ENCODE measurements around the gene MED10.
"Not testable (repeated sequence)": the region's sequence is repeated elsewhere in the genome, so short reads cannot be mapped to it uniquely, and the experiment has no call there.

MED10 gene

DNA sequence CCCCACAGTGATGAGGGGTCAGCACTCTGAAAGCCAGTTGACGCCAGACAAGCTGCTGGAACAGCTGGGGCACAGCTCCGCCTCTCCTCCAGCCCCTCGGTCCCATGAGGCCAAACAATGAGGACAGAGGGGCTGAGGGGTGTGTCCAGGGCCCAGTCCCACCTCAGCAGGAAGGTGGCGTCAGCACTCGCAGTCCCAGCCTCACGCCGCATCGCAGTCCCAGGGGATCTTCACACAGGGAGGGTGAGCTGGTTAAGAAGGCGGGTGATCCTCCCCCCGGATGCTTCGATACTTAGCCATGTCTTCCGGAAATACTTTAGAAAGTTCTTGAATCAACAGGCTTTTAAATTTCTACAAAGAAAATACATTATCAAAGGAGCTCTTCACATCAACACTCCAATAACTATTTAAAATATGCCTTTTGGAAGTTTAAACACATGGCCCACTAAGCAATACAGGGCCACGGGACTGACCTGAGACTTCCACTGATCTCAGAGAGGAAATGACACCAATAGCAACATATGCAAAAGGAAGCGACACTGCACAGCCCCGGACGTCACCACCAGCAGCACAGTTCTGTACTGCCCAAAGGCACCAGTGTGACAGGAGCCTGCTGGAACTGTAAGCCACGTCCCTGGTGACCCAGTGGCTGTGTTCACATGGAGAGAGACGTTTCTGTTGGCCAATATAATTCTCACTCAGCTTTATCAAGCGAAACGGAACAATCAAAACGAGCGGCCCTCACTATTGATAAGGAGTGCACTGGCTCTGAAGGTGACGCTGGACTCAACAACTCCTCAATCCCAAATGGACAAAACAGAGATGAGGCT lies 5.9 kb downstream of the MED10 start:
- no peak for DNase-seq

DNA sequence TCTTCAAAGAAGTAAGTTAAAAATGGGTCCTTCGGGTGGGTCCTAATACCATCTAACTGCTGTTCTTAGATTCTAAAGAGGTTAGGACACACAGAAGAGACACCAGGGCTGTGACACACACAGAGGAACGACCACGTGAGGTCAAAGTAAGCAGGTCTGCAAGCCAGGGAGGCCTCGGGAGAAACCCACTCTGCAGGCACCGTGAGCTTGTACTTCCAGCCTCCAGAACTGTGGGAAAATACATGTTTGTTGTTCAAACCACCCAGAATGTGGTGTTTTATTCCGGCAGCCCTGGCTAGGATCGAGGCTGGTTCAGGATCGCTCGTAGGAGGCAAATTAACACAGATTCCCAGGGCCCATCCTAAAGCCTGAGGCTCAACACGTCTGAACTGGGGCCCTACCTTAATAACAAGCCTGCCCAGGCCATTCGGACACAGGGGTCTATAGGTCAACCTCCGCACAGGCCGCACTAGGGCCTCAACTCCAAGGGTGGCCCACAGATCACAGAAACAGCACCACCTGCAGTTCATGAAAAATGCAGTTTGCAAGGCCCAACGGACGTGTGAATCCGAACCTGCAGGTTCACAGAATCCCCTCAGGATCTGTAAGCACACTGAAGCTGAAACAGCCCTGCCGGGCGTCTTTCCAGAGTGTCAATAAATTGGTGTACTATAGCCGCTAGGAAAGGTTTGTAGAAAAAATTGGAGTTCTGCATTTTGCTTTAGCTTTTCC lies 7.1 kb downstream of the MED10 start:
- no peak for DNase-seq

DNA sequence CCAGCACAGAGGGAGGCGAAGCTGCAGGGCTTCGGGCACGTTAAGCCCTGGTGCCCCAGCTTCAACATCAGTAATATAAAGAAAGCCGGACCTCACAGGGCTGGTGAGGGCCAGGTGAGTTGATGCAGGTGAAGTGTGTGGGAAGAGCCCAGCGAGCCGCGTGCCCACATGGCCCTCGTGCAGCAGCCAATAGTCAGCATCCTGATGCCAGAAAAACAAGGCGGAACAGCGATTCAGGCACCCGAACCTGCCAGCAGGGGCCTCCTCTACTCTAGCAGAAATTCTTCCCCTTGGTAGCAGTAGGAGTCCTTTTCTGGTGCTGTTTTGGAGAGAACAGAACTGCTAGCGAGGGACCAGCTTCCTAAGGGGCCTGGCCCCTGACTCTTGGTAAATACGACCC lies 7.8 kb downstream of the MED10 start:
- DNase-seq = no peak

DNA sequence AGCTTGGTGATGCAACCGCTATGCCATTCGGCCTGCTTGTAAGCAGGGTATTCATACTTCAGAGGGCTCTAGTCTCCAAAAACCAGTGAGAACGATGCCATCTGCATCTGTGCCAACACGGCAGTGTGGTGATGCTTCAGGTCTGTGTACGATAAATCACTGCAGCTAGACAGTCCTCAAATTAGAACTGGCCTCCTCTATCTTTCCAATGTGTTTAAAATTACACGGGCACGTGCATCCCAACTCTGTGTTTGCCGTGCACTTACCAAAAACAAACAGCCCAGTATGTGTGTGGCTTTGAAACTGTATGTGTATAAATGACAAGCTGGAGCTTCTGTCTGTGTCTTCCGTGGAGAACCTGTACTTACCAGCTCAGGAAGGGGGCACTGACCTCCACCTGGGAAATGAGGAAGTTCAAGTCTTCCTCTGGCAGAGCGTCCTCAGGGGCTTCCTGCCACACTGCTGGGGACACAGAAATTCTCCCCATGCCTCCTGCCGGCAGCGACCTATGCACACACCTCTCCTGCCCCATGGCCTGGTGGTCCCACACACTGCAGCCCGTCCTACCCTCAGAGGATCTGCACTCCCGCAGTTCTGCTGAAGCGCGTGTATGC lies 12.3 kb downstream of the MED10 start:
- no peak for DNase-seq

DNA sequence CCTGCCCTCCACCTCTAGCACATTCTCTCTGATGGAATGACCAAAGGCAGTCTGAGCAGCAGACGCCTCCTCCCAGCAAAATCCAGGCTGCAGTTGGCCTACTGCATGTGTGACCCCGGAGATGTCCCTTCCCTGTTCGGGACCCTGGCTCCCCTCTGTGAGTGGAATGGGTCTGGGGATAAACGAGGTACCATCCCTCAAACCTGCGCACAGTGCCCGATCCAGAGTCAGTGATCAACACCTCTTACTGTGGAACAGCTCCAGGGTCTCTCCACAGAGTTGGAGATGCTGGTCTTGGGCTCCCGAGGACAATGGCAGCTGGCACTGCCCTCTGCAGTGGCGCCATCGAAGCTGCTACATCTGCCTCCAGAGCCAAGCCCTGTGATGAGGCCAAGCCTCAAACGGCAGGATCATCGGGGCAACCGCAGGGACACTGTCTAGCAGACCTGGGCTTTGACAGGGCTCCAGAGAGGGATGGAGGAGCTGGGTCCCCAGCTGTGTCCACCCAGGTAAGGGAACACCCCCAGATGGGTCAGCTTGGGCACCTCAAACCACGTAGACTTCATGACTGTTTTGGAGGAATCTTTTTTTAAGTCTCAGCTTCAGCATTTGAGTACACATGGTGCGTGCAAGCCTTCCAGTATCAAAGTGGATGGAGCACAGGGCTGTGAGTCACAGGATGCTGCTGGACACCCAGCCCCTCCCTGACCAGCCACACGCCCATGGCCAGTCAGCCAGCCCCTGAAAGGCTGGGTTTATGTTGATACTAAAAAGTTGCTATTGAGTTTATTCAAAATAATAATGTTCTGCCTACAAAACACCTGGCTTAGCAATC lies 13.0 kb downstream of the MED10 start:
- no peak for DNase-seq

DNA sequence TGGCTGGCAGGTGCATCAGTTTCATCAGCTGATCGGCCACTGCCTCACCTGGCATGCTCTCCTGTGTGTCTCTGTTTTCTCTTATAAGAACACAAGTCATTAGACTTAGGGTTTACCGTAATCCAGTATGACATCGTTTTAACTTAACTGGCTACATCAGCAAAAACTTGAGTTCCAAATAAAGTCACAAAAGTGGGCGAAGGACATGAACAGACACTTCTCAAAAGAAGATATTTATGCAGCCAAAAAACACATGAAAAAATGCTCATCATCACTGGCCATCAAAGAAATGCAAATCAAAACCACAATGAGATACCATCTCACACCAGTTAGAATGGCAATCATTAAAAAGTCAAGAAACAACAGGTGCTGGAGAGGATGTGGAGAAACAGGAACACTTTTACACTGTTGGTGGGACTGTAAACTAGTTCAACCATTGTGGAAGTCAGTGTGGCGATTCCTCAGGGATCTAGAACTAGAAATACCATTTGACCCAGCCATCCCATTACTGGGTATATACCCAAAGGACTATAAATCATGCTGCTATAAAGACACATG lies 14.8 kb downstream of the MED10 start:
- not testable (repeated sequence) for DNase-seq

DNA sequence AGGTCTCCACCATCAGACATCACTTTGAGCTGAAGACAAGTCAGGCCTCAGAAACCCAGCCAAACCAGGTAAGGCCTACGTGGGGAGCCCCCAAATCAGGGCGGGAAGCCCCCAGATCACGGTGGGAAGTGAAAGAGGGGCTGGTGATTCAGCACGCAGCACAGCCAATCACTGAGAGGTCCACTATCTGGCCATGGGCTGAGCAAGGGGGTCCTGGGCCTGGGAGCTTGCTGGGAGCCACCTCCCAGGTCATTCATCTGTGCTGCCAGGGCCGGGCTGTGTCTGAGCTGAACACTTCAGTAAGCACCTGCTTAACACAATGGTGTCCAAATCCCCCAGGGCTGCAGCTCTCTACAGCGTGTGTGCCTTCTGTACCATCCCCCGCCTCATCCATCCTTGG lies 15.5 kb downstream of the MED10 start:
- no peak for DNase-seq

DNA sequence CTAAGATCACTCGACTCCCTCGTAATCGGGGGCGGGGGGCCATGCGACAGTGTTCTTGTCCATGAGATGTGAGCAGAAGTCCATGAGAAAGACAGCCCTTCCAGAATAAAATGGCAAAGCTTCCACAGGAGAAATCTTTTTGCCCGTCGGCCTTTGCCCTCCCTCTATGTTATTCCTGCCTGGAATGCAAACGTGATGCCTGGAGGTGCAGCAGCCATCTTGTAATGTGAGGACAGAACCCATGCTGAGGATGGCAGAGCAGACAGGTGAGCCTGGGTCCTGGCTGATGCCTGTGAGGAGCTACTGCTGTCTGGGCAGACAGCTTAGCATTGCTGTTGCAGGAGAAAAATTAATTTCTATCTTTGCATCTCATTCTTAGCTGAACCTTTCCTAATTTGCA lies 17.2 kb downstream of the MED10 start:
- DNase-seq = no peak

DNA sequence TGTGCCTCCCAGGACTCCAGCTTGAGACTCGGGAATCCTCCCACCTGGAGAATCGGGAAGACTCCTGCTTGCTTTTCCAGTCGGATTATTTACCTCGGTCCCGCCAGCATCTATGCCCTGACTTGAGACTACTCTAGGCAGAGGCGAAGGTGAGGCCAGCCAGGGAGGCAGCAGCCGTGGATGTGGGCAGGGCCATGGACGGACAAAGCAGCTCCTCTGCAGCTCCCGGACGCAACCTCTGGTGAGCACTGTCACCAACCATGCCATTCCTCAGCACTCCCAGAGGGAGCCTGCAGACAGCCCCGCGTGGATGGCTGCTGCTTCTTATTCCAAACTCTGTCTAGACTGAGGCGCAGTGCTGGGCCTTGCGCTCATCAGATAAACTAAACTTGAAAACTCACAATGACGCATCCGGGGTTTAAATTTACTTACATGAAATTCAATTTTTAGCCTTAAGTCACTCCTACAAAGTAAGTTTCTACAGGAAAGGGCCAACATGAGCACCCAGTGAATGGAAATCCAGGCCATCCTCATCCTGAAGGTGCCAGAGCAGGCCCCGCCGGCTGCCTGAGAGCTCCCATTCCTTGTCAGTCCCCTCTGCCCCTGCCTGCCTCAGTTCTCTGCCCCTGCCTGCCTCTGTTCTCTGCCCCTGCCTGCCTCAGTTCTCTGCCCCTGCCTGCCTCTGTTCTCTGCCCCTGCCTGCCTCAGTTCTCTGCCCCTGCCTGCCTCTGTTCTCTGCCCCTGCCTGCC lies 17.8 kb downstream of the MED10 start:
- DNase-seq = no peak

DNA sequence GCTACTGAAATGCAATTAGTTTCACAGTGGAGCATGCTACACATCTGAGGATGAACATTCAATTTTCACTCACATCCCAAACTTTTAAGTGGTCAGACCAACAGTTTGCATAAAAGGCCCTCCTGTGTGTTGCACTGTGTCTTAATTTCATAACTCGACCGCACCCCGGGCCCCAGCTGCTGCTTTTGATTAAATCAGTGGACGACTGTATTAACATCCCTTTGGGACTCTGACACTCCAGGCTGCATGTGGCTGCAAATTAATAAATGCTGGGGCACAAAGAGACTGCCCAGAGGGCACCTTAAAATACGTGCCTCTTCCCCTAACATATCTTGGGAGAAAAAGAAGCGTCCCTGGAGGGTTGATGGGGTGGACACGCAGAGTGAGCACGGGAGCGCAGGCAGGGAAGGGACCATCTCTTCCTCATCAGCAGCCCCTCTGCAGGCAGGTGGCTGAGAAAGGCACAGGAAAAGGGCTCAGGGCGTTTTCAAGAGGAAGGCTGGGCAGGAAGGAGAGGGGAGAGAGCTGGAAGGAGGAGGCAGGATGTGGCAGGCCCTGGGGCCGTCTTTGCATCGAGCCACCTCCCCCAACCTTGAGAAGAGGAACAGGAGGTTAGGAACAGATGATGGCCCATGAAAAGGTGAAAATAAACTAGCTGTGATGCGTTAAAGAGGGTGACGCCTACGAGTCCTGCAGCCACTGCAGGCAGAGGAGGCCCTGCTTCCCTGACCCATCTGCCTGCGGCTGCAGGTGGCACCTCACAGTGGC lies 18.6 kb downstream of the MED10 start:
- DNase-seq = no peak

DNA sequence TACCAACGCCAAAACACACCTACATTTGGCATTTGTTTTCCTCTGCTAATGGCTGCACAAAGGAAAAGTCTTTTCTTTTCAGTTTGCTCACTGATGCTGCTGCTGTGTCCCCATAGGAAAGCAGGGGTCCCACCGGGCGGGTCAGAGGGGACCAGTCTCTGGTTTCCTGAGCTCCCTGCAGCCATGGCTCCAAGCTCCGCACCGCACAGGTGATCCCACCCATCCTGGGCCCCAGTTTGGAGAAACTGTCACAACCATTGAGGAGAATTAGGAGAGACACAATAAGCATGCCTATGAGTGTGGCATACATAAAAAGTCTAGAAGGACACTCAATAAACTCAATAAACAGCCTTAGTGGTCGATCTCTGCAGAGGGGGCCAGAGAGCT lies 19.9 kb downstream of the MED10 start:
- no peak for DNase-seq

DNA sequence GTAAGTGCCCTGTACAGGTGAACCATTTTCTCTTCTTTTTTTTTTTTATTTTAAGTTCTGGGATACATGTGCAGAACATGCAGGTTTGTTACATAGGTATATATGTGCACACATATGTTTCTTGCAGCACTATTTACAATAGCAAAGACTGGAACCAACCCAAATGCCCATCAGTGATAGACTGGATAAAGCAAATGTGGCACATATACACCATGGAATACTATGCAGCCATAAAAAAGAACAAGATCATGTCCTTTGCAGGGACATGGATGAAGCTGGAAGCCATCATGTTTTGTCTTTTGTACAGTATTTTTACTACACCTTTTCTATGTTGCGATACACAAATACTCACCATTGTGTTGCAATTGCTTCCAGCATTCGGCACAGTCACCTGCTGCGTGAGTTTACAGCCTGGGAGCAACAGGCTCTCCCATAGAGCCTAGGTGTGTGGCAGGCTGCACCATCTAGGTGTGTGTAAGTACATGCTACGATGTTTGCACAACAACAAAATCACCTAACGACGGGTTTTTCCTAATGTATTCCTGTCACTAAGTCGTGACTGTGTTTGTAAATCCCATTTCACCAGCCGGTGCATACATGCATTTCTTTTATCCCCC lies 20.4 kb downstream of the MED10 start:
- DNase-seq = not testable (repeated sequence)

DNA sequence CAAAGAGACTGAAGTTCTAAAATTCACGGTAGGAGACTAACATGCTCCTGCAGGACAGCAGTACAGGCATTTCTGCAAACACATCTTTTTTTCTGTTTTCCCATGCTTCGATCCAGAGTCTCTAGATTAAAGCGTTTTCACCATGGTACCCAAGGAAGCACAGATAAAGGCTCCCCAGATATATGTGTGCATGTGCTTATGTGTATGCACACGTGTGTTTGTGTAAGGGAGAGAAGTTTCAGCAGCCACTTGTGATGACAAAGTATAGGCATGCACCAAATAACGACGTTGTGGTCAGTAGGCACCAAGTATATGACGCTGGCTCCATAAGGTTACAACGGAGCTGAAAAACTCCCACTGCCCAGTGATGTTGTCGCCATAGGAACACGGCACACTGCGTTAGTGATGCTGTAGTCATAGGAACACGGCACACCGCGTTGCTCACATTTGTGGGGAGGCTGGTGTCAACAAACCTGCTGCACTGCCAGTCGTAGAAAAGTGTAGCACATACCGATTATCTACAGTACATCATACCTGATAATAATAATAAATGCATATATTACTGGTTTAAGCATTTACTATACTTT lies 21.7 kb downstream of the MED10 start:
- DNase-seq = no peak

DNA sequence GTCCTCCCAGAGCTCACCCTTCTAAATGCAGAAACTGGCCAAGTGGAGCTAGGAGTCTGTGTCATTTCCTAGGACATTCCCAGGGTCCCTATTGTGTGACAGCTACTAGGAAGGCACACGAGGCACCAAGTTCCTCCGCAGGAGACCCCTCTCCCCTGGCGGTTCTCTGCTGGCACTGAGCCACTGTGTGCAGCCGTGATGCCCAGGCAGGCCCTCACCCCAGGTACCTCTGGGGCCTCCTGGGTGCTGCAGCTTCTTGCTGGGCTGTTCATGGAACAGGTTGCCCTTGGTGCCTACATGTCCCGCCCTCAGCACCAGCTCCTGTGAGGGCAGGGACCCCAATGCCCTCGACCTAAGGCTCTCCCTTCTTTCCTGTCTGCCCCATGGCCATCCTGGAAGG lies 23.1 kb downstream of the MED10 start:
- no peak for DNase-seq

DNA sequence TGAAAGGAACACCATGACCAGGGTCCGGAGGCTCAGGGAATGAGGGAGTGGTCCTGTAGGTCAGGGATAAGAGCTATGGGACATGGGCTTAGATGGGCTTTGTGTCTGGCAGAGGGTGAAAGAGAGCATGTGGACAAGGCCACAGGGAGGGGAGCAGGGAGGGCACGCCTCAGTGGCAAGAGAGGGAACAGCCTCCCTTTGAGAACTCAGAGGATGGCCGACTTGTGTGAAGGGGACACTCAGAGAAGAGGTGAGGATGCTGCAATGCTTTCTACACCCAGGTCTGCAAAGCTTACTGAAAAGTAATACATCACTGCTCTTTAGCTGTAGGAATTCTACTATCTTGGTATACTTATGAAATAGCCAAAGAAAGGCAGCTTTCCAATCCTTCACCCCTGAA lies 23.5 kb downstream of the MED10 start:
- no peak for DNase-seq

DNA sequence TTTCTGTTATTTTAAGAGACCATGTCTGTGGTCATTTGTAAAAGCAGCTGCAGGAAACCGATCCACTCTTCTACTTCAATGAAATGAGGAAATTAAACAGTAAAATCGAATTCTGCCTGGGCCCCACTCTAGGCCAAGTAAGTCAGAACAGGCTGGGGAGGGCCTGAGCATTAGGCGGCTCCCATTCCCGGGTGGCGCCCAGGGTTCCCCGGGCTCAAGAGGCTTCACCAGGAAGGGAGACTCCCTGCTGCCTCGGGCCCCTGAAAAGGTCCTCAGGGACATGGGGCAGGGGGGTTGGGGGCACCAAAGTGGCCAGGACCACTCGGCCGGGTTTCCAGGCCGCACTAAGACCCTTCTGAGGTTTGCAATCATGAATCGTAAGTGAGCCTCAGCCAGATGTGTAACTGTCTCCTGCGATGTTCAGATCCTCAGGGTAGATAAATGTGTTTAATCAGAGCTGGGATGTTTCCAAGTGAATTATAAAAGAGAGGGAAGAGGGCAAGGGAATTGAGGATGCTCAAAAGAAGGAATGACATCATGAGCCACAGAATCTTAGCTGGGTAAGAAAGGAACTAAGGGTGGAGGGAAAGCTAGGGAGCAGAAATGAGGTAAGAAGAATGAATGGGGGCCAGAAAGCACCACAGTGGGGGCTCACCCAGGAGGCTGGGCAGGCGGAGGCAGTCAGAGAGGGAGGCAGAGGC lies 24.6 kb downstream of the MED10 start:
- no peak for DNase-seq

DNA sequence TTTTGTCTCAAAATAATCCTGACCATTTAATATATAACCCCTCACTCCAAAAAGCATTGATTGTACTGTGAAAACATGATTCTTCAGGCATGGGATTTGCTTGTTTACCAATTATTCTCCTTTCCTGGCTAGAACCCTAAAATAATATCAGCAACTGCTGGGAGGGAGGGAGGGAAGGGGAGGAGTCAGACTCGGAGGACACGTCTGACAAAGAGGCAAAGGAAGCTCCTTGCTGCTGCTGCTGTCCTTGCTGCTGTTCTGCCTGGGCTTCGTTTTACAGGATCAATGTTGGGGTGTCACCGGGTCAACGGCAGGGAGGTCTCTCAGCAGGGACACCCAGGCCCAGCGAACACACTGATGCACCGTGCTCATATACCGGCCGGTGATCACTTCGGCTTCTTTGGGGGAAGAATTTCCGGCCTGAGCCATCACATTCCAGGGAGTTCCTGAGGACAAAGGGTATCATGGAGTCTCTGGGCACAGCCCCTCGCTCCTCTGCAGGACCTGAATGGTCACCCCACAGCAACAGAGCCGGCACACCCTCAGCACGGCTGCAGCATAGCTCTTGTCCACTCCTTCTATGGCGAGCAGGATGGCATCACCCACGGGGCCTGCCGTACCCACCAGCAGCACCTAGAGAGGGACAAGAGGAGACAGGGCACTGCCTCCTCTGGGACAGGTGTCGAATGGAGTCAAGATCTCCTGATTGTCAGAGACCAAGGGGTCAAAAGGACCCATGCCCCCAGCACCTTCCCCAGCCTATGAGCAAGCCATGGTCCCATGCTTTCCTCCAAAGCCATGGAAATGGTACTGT lies 27.9 kb downstream of the MED10 start:
- no peak for DNase-seq

DNA sequence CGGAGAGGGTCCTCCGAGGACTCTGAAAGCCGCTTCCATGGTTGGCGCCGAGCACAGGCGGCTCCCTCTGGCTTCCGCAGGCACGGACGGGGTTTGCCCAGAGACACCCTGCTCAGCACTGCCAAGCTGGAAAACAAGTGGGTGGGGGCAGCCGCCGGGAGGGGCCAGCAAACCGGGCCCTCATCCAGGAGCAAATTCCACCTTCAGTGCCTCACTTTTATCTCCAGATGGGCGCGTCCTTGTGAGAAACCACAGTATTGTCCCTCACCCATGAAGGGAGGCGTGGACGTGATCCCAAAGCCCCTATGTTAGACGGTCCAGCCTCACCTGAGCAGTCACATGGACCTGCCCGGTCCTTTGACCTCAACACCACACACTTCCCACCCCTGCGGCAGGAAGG lies 29.0 kb downstream of the MED10 start:
- DNase-seq = no peak

DNA sequence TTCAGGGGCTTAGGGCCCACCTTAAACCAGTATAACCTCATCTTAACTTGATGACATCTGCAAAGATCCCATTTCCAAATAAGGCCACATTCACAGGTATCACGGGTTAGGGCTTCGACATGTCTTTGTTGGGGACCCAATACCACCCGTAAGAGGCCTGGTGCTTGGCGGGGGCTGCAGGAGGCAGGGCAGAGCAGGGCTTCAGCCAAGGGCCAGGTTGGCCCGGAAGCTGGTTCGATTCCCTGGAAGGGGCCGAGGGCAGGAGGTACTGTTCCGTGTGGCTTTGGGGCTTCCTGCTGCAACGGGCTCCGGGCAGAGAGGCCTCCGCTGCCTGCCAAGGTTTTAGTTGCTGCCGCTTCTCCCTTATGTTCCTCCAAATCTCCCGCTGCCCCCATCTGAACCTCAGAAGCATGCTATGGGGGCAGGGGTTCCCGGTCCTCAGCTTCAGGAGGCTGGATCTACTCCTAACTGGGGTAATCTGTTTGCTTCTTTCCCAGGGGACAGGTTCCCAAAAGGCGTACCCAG lies 29.8 kb downstream of the MED10 start:
- no peak for DNase-seq

Measured in OCI-M1 (cell line).